Keratinocyte (primary cell): Measurements from ENCODE around the gene DCDC2B. TPM values are rescaled to one million over a fixed set of nuclear protein-coding genes. Genes with fewer than 3 reads are reported as not detected.

Experiments used
- DNase-seq: peaks from one replicate; pipeline ENCODE4 v3.0.0-alpha.2; 2011; ENCODE audit warnings: low read depth, missing footprints, low spot score
- FAIRE-seq: peaks from 2 replicates; lab custom pipeline; 2011; peaks lifted over from hg19 to GRCh38; lab: Jason Lieb, UNC
- H2AFZ ChIP-seq: 2 replicates; pipeline ENCODE4 v1.6.0; 2012; ENCODE audit warnings: low read length, control low read depth, inconsistent platforms; ENCODE audit not compliant: control insufficient read depth
- H3K27ac ChIP-seq: 2 replicates; pipeline ENCODE4 v1.5.1; 2011; ENCODE audit warnings: low read length; ENCODE audit not compliant: control insufficient read depth, insufficient read depth
- H3K27me3 ChIP-seq: 3 replicates; pipeline ENCODE4 v1.6.0; 2011; ENCODE audit warnings: low read length; ENCODE audit not compliant: control insufficient read depth, insufficient read depth; ENCODE audit errors: extremely low read depth
- H3K36me3 ChIP-seq, 2 experiments: 2 replicates in 1 of 2; 3 replicates in 1 of 2; pipeline ENCODE4 v1.5.1; 2011; ENCODE audit warnings: low read length in 2 of 2, mild to moderate bottlenecking in 1 of 2; ENCODE audit not compliant: control insufficient read depth in 2 of 2, insufficient read depth in 2 of 2; ENCODE audit errors: extremely low read depth in 1 of 2
- H3K4me1 ChIP-seq: 3 replicates; pipeline ENCODE4 v1.5.1; 2011; ENCODE audit warnings: low read length; ENCODE audit not compliant: control insufficient read depth, insufficient read depth; ENCODE audit errors: extremely low read depth
- H3K4me2 ChIP-seq: 3 replicates; pipeline ENCODE4 v1.6.0; 2011; ENCODE audit warnings: low read depth, low read length; ENCODE audit not compliant: control insufficient read depth, insufficient read depth; ENCODE audit errors: extremely low read depth
- H3K4me3 ChIP-seq, 3 experiments: fragments of 200-600 bp in 1 of 3; sonication (generic) in 1 of 3; 2 replicates in 2 of 3; 3 replicates in 1 of 3; pipeline ENCODE4 v1.5.1; 2011 to 2016; ENCODE audit warnings: low read length in 3 of 3, mild to moderate bottlenecking in 3 of 3, control low read depth in 2 of 3, inconsistent platforms in 1 of 3, low read depth in 1 of 3, mixed read lengths in 1 of 3, mixed run types in 1 of 3, moderate library complexity in 1 of 3; ENCODE audit not compliant: control insufficient read depth in 2 of 3, insufficient read depth in 2 of 3; ENCODE audit errors: extremely low read depth in 1 of 3
- H3K79me2 ChIP-seq: 2 replicates; pipeline ENCODE4 v1.6.0; 2012; ENCODE audit warnings: low read length; ENCODE audit not compliant: control insufficient read depth, insufficient read depth
- H3K9ac ChIP-seq: 3 replicates; pipeline ENCODE4 v1.6.0; 2011; ENCODE audit warnings: low read length; ENCODE audit not compliant: control insufficient read depth, insufficient read depth; ENCODE audit errors: extremely low read depth
- H3K9me1 ChIP-seq: 3 replicates; pipeline ENCODE4 v1.6.0; 2011; ENCODE audit warnings: low read length; ENCODE audit not compliant: control insufficient read depth, insufficient read depth; ENCODE audit errors: extremely low read depth
- H3K9me3 ChIP-seq: 2 replicates; pipeline ENCODE4 v1.5.1; 2012; ENCODE audit warnings: low read depth, low read length; ENCODE audit not compliant: control insufficient read depth
- H4K20me1 ChIP-seq: 3 replicates; pipeline ENCODE4 v1.6.0; 2011; ENCODE audit warnings: low read length; ENCODE audit not compliant: control insufficient read depth, insufficient read depth; ENCODE audit errors: extremely low read depth
- EZH2 ChIP-seq: IDR thresholded peaks from one replicate; pipeline ENCODE4 v1.6.1; 2012; ENCODE audit warnings: inconsistent platforms, mild to moderate bottlenecking, low read length, moderate library complexity
- dilution Hi-C: fragments of 300-500 bp; cut with MboI; formaldehyde crosslinking; loops from one replicate; pipeline ENCODE4 v1.7.0; 2020; ENCODE audit warnings: low sequenced_read_pairs; ENCODE audit not compliant: extremely low pct_ligation_motif_present
- polyA plus RNA-seq, 5 experiments: library from polyadenylated mRNA; depleted of rRNA in 3 of 5; stranded (reverse) in 3 of 5; stranded (forward) in 1 of 5; unstranded in 1 of 5; fragments of >200 nt; gene quantifications; 1 replicate in 1 of 5; 2 replicates in 3 of 5; 3 replicates in 1 of 5; pipeline versions ENCODE4 v1.2.1 to v1.2.3, GENCODE V29; 2011 to 2012; ENCODE audit warnings: missing spikeins in 2 of 5, low read depth in 1 of 5, low replicate concordance in 1 of 5
- TF ChIP-seq, protein P1 (sequence below), 3 experiments: IDR thresholded peaks in 1 of 3; conservative IDR thresholded peaks in 1 of 3; optimal IDR thresholded peaks in 1 of 3; 2 replicates in 2 of 3; 3 replicates in 1 of 3; pipeline versions ENCODE3 to v1.5.1; 2011; ENCODE audit warnings: low read length in 3 of 3, mild to moderate bottlenecking in 3 of 3, moderate library complexity in 2 of 3, control low read depth in 1 of 3, inconsistent platforms in 1 of 3; ENCODE audit not compliant: insufficient read depth in 2 of 3; ENCODE audit errors: extremely low read depth in 1 of 3

Gene DCDC2B
- polyA plus RNA-seq, 1 donor (not counting 4 experiments of a cell fraction or from before 2014, with no cell fraction given) = not detected

DNA sequence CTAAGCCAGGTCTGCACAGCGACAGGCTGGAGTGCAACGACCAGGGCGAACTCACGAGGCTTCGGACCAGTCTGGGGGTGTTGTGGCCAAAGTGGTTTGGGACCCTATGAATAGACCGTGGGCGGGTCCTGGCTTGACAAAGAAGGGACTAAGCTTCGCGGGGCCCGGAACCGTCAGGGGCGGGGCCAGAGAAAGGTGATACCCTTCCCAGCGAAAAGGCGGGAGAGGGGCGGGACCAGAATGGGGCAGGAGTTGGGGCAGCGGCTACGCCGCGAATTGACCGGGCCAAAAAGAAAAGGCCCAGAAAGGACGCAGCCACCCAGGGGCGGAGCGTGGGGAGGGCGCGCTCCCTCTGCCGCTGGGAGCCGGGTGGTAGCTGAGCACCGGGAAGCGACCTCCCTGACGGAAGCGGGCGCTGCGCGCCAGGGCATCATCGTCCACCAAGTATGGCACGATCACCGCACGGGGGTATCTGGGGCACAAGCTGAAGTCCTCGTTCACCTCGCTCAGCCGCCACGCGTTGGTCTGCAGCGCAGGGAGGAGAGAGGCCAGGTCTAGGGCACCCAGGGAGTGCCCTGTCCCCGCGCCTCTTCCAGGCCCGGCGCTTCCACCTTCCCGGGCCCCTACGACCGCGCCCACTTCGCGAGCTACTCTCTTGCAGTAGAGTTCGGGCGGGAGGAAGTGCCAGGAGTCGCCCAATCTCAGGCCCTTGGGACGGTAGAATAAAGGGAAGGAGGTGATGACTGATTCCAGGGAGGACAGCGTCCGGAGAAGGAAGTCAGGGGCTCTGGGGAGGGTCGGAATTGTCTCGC is 31.5 kb downstream of the DCDC2B start:
- Histone ChIP-seq H3K9ac (peak overlapping the region; percentile 45), H3K4me1 (peaks cover 26% of the 10 kb centered on the region), H3K36me3 (no peaks in the 10 kb centered on the region), H3K9me1 (peaks cover 2% of the 10 kb centered on the region), H4K20me1 (no peaks in the 10 kb centered on the region), H3K79me2 (no peaks in the 10 kb centered on the region), H3K4me2 (peak overlapping the region; percentile 92), H3K4me3 (peak overlapping the region; percentile 27 to 77 (median 56)), H2AFZ (peak overlapping the region; percentile 85), H3K27me3 (no peaks in the 10 kb centered on the region), H3K27ac (peak overlapping the region; percentile 14), H3K9me3 (no peaks in the 10 kb centered on the region)
- FAIRE-seq (no peak), DNase-seq (no peak)
- no peak for TF ChIP-seq EZH2
- TF ChIP-seq, protein P1, sequence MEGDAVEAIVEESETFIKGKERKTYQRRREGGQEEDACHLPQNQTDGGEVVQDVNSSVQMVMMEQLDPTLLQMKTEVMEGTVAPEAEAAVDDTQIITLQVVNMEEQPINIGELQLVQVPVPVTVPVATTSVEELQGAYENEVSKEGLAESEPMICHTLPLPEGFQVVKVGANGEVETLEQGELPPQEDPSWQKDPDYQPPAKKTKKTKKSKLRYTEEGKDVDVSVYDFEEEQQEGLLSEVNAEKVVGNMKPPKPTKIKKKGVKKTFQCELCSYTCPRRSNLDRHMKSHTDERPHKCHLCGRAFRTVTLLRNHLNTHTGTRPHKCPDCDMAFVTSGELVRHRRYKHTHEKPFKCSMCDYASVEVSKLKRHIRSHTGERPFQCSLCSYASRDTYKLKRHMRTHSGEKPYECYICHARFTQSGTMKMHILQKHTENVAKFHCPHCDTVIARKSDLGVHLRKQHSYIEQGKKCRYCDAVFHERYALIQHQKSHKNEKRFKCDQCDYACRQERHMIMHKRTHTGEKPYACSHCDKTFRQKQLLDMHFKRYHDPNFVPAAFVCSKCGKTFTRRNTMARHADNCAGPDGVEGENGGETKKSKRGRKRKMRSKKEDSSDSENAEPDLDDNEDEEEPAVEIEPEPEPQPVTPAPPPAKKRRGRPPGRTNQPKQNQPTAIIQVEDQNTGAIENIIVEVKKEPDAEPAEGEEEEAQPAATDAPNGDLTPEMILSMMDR (optimal IDR thresholded peaks at IDR 0.05 in 1 of 3, IDR thresholded peaks at IDR 0.05 in 1 of 3, conservative IDR thresholded peaks at IDR 0.05 in 1 of 3; ENCODE audit: extremely low read depth in 1 of 3, insufficient read depth in 2 of 3, low read length in 3 of 3) = peak in 1 of 3 experiments; percentile 68
- dilution Hi-C loops = no loop called here

DNA sequence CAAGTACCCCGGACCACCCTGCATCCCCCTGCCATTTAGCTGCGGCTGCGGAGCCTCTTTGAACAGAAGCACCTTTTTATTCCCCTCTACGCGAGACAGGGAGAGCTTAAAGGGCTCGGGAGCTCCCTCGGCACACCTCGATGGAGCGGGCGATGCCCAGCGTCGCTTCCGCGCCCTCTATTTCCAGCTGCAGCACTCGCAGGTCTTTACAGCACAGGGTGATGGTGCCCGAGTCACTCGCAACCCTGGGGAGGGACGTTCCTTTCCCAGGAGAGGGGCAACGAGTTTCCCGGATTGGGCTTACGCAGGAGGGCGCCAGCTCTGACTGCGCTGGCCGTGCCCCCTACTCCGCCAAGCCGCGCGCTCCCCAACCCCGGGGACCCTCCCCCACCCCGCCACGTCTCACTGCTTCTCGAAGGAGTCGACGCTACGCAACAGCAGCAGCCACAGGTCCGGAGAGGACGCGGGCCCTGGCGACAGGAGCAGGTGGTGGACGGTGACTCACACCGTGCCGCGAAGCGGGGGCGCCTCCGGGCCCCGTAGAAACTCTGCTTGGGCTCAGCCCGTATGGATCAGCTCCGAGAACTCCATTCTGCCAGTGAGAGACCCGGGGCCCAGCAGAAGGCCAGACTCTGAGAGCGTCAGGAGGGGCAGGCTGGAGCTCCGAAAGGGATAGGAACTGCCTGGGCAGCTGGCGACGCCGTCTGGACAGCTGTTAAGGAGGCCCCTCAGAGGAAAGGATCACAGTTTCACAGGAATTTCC is 32.3 kb downstream of the DCDC2B start:
- DNase-seq = no peak

More for the DNA sequence above, 32.3 kb downstream of the DCDC2B start:
- peak overlapping the region; percentile 85 for H2AFZ ChIP-seq
- TF ChIP-seq, protein P1 (optimal IDR thresholded peaks at IDR 0.05 in 1 of 3, IDR thresholded peaks at IDR 0.05 in 1 of 3, conservative IDR thresholded peaks at IDR 0.05 in 1 of 3; ENCODE audit: extremely low read depth in 1 of 3, insufficient read depth in 2 of 3, low read length in 3 of 3) = peak in 1 of 3 experiments; percentile 12
- TF ChIP-seq EZH2 = no peak
- no peaks in the 10 kb centered on the region for H3K36me3 ChIP-seq
- H3K79me2 ChIP-seq = no peaks in the 10 kb centered on the region
- no peaks in the 10 kb centered on the region for H3K9me3 ChIP-seq
- peak overlapping the region; percentile 45 for H3K9ac ChIP-seq
- peak overlapping the region; percentile 92 for H3K4me2 ChIP-seq
- no peaks in the 10 kb centered on the region for H4K20me1 ChIP-seq
- H3K4me3 ChIP-seq = peak overlapping the region; percentile 27 to 77 (median 56)
- dilution Hi-C loops = no loop called here
- H3K4me1 ChIP-seq = peaks cover 19% of the 10 kb centered on the region
- peaks cover 2% of the 10 kb centered on the region for H3K9me1 ChIP-seq
- H3K27ac ChIP-seq = peak overlapping the region; percentile 14
- FAIRE-seq = no peak
- no peaks in the 10 kb centered on the region for H3K27me3 ChIP-seq
